GM21723 (cell line): ENCODE data around the gene SIGLEC7.

Experiments
- ATAC-seq: cut with Tn5 transposase; IDR thresholded peaks from one replicate; pipeline ENCODE4 v1.9.1; 2021; ENCODE audit warnings: mild to moderate bottlenecking, moderate library complexity; ENCODE audit not compliant: unreplicated experiment

The SIGLEC7 gene

GRCh38 chr19:51142119-51142518 lies at the start of gene SIGLEC7:
Gene SIGLEC7 (plus strand): TSS chr19:51142301. CDS start chr19:51142370, 69 bp downstream.
- no peak for ATAC-seq

- ATAC-seq = no peak
Measured at GRCh38 chr19:51093101-51093500, 49.0 kb upstream of the SIGLEC7 start.

DNA sequence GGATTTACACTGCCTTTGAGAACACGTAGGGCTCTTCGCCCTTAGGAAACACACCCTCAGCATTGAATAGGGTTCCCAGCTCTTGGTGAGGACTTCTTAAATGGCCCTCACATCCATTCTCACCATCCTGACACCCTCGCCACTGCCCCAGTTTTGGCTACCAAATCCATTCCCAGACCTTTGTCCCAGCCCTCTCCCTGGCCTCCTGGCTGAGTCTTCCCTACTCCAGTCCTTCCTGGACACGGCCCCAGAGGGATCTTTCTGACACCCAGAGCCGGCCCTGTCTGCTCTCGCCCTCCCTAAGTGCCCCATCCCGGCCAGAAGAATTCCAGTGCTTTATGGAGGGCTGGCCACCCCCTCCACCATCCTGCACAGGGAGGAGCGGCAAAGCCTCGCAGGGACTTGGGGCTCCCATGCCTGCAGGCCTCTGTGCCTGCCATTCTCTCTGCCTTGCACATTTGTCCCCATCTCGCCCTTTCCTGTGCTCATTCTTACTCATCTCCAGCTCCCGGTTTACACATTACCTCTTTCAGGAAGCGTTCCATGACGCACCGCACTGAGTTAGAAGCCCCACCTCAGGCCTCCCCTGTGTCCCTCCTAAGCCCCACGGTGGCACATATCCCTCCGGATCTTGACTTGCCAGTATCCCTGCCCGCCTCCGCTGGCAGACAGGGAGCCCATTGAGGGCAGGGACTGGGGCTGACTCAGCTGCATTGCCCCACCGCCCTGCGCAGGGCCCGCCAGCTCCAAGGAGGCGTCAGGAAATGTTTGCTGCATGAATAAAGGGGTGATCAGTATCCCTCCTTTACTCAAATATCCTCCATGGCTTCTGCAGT lies 48.4 kb upstream of the SIGLEC7 start:
- ATAC-seq = no peak

- no peak for ATAC-seq
Measured at GRCh38 chr19:51094696-51095279, 47.3 kb upstream of the SIGLEC7 start.

DNA sequence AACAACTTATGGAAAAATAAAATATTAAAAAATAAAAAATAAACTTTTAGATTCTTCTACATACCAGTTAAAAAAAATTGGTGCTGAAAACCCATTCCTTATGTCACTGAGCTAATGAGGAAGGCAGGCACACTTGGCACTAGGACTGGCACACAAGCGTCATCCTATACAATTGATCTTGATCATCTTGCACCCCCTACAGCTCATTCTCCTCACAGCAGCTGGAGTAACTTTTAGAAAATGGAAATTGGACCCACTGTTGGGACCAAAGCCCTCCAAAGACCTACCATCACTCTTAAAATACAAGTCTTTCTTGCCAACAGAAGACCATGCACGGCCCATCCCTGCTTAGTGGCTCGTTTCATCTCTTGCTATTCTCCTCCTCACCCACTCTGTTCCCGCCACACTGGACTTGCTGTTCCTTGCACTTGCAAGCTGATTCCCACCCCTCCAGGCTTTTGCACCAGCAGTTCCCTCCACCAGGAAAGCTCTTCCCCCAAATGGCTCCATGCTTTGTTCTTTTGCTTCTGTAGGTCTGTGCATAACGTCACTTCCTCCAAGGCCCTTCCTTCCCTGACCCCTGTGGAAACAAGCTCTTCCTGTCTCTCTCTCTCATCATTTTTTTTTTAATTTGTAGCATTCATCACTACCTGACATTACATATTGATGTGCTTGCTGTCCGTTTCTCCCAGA lies 45.5 kb upstream of the SIGLEC7 start:
- ATAC-seq = no peak

- no peak for ATAC-seq
Measured at GRCh38 chr19:51097166-51097738, 44.8 kb upstream of the SIGLEC7 start.

GRCh38 chr19:51097796-51098195 lies 44.3 kb upstream of the SIGLEC7 start:
- no peak for ATAC-seq

- ATAC-seq = no peak
Measured at GRCh38 chr19:51098365-51099046, 43.6 kb upstream of the SIGLEC7 start.

DNA sequence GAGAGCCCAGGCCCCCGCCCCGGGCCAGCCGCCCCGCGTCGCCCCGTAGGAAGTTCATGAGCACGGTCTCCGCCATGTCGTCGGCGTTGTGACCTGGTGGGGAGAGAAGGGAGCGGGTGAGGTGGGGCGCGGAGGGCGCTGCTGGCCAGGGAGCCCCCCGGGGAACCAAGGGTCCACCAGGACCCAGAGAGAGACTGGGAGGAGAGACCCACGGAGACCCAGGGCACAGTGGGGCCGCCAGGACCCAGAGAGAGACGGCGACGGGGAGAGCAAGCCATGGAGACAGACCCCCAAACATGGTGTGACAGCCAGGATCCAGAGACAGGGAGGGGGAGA lies 43.1 kb upstream of the SIGLEC7 start:
- no peak for ATAC-seq

- no peak for ATAC-seq
Measured at GRCh38 chr19:51100601-51101000, 41.5 kb upstream of the SIGLEC7 start.

DNA sequence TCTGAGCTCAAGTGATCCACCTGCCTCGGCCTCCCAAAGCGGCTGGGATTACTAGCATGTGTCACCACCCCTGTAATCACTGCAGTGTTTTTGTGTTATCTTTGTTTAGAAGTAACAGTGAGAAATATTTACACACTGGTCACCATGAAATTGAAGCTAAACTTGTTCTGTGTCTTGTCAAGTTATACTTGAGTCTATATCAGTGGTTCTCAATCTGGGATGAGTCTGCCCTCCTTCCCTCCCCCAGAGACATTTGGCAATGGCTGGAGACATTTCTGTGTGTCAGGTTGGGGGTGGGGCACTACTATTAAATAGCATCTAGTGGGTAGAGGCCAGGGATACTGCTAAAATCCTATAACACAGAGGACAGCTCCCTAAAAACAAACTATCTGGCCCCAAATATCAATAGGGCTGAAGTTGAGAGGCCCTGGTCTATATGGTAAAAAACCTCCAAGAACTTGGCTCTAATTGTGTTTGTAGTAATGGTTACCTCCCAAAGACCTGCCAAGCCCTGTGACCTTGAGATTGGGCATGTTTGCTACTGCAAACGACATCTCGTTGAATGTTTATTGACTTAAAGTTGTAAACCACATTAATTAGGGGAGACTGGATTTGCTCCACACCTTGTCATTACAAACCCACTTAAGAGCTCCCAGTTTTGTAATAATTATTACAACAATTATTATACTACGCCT lies 40.8 kb upstream of the SIGLEC7 start:
- no peak for ATAC-seq

GRCh38 chr19:51102991-51103390 lies 39.1 kb upstream of the SIGLEC7 start:
- no peak for ATAC-seq

GRCh38 chr19:51103926-51104341 lies 38.2 kb upstream of the SIGLEC7 start:
- no peak for ATAC-seq

- ATAC-seq = peak; percentile 8
Measured at GRCh38 chr19:51107406-51108065, 34.6 kb upstream of the SIGLEC7 start.

DNA sequence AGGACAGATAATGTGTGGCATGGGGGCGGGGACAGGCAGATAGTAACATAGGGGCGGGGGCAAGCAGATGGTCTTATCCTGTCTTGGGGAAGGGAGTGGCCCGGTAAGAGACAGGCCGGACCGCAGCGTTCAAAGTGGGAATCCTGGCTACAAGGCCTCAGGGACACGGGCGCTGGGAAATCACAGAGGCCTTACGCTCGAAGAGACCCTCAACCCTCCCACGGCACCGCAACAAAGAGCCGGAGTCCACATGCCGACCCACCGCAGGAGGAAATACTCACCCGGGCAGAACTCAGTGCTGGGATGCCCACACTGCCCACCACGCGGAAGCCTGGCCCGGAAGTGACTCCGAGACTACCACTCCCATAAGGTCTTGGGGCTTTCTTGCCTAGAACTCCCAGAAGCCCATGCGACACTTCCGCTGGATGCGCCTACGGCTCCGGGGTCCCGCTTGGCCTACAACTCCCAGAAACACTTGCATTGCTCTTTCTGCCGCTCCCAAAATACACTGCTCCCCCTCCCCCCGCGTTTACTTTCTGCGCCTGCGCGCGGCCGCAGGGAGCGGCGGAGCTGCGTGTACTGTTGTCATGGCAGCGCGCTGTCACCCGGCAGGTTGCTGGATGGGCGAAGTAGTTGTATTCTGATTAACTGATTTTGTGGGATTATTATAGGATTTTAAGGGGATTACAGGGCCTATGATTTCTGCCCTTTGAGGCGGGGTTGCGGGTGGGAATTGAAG lies 33.9 kb upstream of the SIGLEC7 start, which contains the start of gene CTU1:
CTU1 (minus strand) TSS at position 344 of the 739 bp plus-strand sequence. CDS start 3,840 bp downstream, outside the sequence.
- ATAC-seq = peak; percentile 91

GRCh38 chr19:51108805-51109146 lies 33.3 kb upstream of the SIGLEC7 start:
- ATAC-seq = peak; percentile 13

DNA sequence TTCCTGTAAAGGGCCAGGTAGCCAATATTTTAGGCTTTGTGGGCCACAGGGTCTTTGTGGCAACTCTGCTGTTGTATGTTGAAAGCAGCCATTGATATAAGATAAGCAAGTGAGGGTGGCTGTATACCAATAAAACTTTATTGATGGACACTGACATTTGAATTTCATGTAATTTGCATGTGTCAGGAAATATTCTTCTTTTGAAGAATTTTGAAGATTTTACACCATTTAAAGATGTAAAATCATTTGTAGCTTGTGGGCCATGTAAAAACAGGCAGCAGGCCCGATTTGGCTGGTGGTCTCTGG lies 31.5 kb upstream of the SIGLEC7 start:
- ATAC-seq = no peak

DNA sequence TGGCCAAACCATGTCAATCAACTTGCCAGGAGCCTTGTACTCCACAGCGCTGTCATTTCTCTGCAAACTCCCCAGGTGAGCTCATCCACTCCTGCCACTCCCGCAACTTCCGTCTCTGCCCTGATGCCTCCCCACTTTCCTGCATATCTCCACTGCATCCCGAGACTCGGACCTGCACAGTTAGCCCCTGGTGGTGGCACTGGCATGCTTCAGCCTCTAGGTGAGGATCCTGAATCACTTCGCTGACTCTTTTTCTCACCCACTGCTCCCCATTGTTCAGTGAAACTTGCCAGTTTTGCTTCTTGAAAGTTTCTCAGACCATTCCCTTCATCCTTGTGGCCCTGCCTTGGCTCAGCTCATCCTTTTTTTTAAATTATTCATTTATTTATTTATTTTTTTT lies 30.5 kb upstream of the SIGLEC7 start:
- ATAC-seq = no peak

DNA sequence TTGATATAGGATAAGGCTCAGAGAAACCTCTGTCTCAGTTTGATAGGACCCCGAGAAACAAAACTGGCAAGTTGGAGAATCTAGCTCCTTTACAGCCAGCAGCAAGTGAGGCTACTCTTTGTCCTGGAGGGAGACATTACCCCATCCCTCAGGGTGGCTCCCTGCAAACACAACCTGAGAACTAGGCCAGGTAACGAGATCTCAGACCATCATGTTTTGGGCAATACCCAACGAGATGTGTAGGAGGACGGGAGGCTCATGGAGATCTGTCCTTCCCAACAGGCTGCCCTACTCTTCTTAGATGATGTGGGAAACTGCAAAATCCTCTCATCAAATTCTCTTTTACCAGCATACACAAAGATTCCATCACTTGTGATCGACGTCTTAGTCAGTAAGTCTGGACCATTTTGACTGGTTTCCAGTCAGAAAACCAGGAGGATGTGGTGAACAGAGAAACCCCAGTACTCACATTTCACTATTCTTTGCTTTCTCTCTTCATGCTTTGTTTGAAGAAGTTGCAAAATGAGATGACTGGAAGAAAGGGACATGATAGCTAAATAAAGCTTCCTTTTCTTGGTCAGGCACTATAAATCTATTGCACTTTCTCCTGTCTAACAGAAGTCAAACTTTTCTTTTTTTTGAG lies 27.9 kb upstream of the SIGLEC7 start:
- no peak for ATAC-seq
